Neural cell (in vitro differentiated cells): Measurements from ENCODE around the gene RBM20.

Experiments used
- EP300 ChIP-seq: fragments of 450-650 bp; conservative IDR thresholded peaks from 2 replicates; pipeline ENCODE4 v1.6.1; 2014; ENCODE audit warnings: antibody characterized with exemption, mild to moderate bottlenecking, moderate library complexity; ENCODE audit not compliant: poor library complexity, severe bottlenecking
- EZH2 ChIP-seq: fragments of 200-600, 300-800 bp; shearing (Covaris generic), sonication (generic); IDR thresholded peaks from 2 replicates; pipeline ENCODE4 v1.6.1; 2014; ENCODE audit warnings: antibody characterized with exemption, low read length, borderline replicate concordance, mild to moderate bottlenecking; ENCODE audit not compliant: insufficient read depth, poor library complexity, severe bottlenecking
- SMC3 ChIP-seq: fragments of 450-650 bp; conservative IDR thresholded peaks from 2 replicates; pipeline ENCODE4 v1.6.1; 2014; ENCODE audit warnings: antibody characterized with exemption, mild to moderate bottlenecking, moderate library complexity; ENCODE audit not compliant: poor library complexity
- TAF1 ChIP-seq: IDR thresholded peaks from 2 replicates; pipeline ENCODE4 v1.6.1; 2012; ENCODE audit warnings: low read depth
- TF ChIP-seq, protein P1 (sequence below): fragments of 450-650 bp; IDR thresholded peaks from 2 replicates; pipeline ENCODE4 v1.5.1; 2014; ENCODE audit warnings: antibody characterized with exemption, mild to moderate bottlenecking, moderate library complexity; ENCODE audit not compliant: poor library complexity, severe bottlenecking
- TF ChIP-seq, protein P2 (sequence below): IDR thresholded peaks from 2 replicates; pipeline ENCODE4 v1.6.1; 2012; ENCODE audit warnings: borderline replicate concordance

DNA sequence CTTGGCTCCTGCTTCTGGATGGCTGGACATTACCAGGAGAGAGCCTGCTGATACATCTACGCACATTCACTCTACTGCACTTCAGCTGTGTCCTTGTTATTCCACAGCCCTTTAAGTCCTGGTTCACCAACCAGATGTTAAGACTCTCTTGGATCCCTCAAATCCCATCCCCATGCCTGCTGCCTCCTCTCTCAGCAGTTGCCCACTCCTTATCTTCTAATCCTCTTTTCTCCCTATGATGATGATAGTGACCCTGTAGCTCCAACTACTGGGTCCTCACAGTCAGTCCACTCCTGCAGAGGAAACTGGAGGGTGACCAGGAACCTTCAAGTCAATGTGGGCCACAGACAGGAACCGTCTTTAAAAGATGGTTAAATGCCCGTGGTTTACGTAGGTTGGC lies 131.3 kb downstream of the RBM20 start:
- TF ChIP-seq, protein P1, sequence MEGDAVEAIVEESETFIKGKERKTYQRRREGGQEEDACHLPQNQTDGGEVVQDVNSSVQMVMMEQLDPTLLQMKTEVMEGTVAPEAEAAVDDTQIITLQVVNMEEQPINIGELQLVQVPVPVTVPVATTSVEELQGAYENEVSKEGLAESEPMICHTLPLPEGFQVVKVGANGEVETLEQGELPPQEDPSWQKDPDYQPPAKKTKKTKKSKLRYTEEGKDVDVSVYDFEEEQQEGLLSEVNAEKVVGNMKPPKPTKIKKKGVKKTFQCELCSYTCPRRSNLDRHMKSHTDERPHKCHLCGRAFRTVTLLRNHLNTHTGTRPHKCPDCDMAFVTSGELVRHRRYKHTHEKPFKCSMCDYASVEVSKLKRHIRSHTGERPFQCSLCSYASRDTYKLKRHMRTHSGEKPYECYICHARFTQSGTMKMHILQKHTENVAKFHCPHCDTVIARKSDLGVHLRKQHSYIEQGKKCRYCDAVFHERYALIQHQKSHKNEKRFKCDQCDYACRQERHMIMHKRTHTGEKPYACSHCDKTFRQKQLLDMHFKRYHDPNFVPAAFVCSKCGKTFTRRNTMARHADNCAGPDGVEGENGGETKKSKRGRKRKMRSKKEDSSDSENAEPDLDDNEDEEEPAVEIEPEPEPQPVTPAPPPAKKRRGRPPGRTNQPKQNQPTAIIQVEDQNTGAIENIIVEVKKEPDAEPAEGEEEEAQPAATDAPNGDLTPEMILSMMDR, result no peak
- TF ChIP-seq, protein P2, sequence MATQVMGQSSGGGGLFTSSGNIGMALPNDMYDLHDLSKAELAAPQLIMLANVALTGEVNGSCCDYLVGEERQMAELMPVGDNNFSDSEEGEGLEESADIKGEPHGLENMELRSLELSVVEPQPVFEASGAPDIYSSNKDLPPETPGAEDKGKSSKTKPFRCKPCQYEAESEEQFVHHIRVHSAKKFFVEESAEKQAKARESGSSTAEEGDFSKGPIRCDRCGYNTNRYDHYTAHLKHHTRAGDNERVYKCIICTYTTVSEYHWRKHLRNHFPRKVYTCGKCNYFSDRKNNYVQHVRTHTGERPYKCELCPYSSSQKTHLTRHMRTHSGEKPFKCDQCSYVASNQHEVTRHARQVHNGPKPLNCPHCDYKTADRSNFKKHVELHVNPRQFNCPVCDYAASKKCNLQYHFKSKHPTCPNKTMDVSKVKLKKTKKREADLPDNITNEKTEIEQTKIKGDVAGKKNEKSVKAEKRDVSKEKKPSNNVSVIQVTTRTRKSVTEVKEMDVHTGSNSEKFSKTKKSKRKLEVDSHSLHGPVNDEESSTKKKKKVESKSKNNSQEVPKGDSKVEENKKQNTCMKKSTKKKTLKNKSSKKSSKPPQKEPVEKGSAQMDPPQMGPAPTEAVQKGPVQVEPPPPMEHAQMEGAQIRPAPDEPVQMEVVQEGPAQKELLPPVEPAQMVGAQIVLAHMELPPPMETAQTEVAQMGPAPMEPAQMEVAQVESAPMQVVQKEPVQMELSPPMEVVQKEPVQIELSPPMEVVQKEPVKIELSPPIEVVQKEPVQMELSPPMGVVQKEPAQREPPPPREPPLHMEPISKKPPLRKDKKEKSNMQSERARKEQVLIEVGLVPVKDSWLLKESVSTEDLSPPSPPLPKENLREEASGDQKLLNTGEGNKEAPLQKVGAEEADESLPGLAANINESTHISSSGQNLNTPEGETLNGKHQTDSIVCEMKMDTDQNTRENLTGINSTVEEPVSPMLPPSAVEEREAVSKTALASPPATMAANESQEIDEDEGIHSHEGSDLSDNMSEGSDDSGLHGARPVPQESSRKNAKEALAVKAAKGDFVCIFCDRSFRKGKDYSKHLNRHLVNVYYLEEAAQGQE, result no peak
- TF ChIP-seq EZH2, result no peak
- no peak for TF ChIP-seq SMC3
- TF ChIP-seq EP300, result no peak
- no peak for TF ChIP-seq TAF1
